IPS-18c (cell line): Measurements from ENCODE around the gene AKAP8L.
"Not testable (repeated sequence)": the region's sequence is repeated elsewhere in the genome, so short reads cannot be mapped to it uniquely, and the experiment has no call there.

Experiments used
- H3K4me3 ChIP-seq: 2 replicates; pipeline ENCODE4 v1.7.0; 2013; ENCODE audit warnings: low read depth, mild to moderate bottlenecking, low read length, moderate library complexity; ENCODE audit not compliant: insufficient read depth
- H3K9me3 ChIP-seq: one replicate; pipeline ENCODE4 v1.6.1; 2013; ENCODE audit warnings: mild to moderate bottlenecking, low read length, moderate library complexity; ENCODE audit not compliant: control insufficient read depth, insufficient read depth

AKAP8L gene

GRCh38 chr19:15401397-15401710 is 17.4 kb downstream of the AKAP8L start:
- Histone ChIP-seq H3K4me3 (no peak overlapping the region), H3K9me3 (no peaks in the 10 kb centered on the region)

DNA sequence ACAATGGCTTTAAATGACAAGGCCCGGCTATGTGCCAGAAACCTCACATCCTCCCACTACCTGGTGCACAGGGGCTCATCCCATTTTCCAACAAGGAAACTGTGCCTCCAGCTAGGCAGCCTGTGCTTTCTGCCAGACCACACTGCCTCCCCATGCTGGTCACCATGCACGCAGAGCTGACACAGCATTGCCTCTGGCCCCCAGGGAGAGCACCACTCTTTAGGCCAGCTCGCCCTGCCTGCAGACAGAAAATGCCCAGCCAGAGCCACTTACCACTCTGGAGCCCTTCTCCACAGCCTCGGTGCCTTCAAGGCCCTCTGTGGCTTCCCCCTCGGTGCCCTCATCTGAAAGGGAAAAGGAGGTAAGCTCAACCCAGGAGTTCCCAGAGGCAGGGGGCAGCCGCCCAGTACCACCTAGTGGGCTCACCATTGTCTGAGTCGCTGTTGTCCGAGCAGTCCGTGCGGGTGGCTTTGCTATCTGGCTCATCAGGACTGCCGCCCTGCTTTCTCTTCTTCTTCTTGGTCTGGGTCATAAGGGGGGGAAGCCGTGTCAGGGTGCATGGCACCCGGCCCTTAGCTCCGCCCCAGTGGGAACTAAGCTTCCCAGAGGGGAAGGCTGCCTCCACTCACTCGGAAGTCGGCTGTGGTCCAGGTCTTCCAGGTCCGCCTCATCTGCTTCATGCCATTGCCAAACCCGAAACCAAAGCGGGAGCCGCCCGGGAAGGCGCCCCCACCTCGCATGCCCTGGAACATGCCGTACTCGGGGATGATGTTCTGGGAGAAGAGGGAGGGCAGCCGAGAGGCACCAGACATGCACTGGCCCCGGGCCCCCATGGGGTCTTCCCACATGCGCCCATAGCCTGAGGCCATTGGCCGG is 18.0 kb downstream of the AKAP8L start:
- no peaks in the 10 kb centered on the region for H3K9me3 ChIP-seq
- no peak overlapping the region for H3K4me3 ChIP-seq

DNA sequence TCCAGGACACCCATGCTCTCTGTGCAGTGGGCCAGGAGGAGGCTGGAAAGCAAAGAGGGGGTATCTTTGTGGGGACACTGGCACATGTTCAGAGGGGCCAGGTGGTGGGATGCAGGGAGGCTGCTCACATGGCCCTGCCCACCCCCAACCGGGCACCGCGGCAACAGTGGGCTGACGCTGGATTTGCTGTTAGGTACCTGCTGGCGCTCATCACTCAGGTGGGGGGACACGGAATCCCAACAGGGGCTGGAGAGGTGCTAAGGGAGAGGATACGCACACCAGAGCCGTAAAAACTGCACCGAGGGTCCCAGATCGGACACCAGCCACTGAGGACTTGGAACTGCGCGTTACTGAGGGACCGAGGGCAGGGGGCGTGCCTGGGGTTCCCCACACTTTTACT is 19.2 kb downstream of the AKAP8L start:
- Histone ChIP-seq H3K4me3 (no peak overlapping the region), H3K9me3 (no peaks in the 10 kb centered on the region)

GRCh38 chr19:15399234-15399515 is 19.6 kb downstream of the AKAP8L start:
- no peak overlapping the region for H3K4me3 ChIP-seq
- no peaks in the 10 kb centered on the region for H3K9me3 ChIP-seq

GRCh38 chr19:15398501-15399233 is 20.1 kb downstream of the AKAP8L start:
- H3K9me3 ChIP-seq, result no peaks in the 10 kb centered on the region
- H3K4me3 ChIP-seq, result no peak overlapping the region

DNA sequence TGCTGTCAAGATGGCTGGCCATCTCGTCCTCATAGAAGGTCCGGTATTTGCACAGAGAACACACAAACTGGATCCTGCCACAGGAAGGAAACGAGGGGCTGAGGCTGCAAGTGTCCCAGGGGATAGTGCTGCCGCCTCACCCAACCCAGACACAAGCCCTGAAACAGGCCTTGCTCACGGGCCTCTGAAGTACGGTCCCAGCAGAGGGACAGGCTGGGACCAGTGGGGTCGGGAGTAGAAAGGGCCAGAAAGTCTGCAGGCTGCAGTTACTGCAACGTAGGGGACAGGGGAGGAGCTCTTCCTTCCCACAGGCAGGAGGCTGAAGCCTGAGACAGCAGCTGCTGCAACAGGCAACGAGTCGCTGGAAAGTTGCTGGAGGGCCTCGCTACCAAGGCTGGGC is 21.0 kb downstream of the AKAP8L start:
- Histone ChIP-seq H3K9me3 (no peaks in the 10 kb centered on the region), H3K4me3 (no peak overlapping the region)

DNA sequence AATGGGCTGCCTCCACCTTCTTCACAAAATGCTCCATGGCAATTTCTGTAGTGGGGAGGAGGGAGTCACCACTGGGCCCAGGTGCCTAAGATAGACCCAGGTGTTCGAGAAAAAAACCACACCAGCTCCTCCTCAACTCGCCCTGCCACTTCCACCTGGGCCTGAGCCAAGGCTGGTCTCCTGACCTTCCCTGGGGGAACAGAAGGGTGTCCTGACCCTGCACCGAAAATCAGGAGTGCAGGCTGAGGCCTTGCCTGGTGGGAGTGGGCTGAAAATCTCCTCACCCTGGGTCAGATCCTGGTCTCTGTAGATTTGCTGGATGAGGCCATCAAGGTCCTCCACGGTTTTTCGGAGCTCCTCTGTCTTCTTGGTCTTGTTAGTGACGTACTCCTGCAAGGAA is 21.6 kb downstream of the AKAP8L start:
- Histone ChIP-seq H3K4me3 (no peak overlapping the region), H3K9me3 (no peaks in the 10 kb centered on the region)

DNA sequence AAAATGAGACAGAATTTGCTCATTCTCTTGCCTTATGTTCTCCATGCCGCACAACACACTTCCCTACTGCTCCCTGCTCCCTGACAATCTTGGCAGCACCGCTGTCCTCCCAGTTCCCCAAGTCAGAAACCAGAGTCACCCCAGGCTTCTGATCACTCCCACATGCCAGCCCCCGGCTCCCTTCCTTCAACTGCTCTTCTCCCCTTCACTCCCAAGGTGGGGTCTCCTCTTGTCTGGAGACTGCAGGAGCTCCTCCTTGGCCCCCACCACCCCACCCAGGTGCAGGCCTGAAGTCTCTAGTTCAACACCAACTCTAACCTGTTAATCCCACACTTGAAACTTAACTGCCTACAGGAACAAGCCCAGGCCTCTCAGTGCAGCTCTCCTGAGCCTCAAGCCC is 22.4 kb downstream of the AKAP8L start:
- H3K4me3 ChIP-seq, result no peak overlapping the region
- H3K9me3 ChIP-seq, result no peaks in the 10 kb centered on the region

GRCh38 chr19:15395251-15395650 is 23.5 kb downstream of the AKAP8L start:
- not testable (repeated sequence) for H3K4me3 ChIP-seq, H3K9me3 ChIP-seq

DNA sequence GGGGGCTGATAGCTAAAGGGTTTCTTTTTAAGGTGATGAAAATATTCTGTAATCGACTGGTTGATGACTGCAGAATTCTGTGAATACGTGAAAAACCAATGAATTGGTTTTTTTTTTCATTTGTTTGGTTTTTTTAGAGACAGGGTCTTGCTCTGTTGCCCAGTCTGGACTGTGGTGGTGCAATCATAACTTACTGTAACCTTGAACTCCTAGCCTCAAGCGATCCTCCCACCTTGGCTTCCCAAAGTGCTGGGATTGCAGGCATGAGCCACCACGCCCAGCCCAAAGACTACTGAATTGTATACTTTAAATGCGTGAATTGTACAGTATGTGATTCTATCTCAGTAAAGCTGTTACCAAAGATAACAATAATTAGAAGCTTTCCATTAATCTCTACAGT is 24.4 kb downstream of the AKAP8L start:
- H3K9me3 ChIP-seq, result no peaks in the 10 kb centered on the region
- no peak overlapping the region for H3K4me3 ChIP-seq

DNA sequence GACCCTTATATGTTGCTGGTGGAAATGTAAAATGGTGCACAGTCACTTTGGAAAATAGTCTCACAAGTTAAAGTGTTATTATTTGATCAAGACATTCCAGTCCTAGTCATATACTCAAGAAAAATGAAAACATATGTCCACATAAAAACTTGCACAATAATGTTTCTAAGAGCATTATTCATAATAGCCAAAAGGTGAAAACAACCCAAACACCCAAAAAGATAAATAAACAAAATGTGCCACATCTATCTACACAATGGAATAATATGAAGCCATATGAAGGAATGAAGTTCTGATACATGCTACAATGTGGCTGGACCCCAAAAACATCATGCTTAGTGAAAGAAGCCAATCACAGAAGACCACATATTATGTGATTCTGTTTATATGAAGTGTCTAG is 24.8 kb downstream of the AKAP8L start:
- Histone ChIP-seq H3K4me3 (no peak overlapping the region), H3K9me3 (no peaks in the 10 kb centered on the region)

- Histone ChIP-seq H3K9me3 (no peaks in the 10 kb centered on the region), H3K4me3 (no peak overlapping the region)
Measured at GRCh38 chr19:15390814-15391213, 28.0 kb downstream of the AKAP8L start.

GRCh38 chr19:15381864-15382263 is 36.9 kb downstream of the AKAP8L start:
- H3K4me3 ChIP-seq, result no peak overlapping the region

GRCh38 chr19:15381429-15381828 is 37.4 kb downstream of the AKAP8L start:
- H3K9me3 ChIP-seq, result no peaks in the 10 kb centered on the region
- no peak overlapping the region for H3K4me3 ChIP-seq

More at GRCh38 chr19:15381864-15382263, 36.9 kb downstream of the AKAP8L start:
- H3K9me3 ChIP-seq, result no peaks in the 10 kb centered on the region

- Histone ChIP-seq H3K9me3 (no peaks in the 10 kb centered on the region), H3K4me3 (peak overlapping the region; percentile 68)
Measured at GRCh38 chr19:15379999-15380647, 38.7 kb downstream of the AKAP8L start.

DNA sequence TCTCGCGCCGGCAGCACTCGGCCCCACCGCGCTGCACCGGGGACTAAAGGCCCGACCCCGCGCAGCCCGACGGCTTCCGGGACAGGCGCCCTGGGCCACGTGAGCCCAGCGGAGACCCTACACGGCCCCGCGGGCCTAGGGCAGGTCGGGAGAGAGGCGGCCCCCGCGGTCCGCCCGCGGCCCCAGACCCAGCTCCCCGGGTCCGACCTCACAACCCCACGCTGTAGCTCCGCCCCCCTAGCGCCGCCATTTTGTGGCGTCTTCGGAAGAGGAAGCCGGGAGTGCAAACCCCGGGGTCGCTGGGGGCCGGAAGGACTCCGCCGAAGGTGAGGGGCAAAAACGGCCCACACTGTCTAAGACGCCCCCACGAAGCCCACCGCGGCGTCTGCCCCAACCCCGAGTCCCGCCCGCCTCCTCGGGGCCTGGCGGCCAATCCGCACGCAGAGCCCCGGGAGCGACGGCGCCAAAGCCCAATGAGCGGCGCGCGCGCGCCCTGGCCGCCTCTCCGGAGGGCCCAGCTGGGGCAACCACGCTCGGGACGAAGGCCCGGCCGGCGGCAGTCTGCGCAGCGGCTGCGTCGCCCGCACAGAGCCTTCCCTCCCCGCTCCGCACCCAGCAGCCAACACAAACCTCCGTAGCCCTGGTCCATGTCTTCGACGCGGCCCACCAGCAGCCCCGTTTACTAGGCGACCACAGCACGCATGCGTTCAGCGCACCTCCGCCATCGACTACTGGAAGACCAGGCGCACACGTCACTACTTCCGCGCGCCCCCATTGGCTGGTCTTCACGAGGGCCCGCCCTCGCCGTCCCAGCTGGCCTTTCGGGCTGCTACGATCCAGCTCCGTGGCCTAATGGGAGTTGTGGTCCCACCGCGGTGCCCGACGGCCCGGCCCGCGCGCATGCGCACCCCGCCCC is 39.4 kb downstream of the AKAP8L start, which contains the start of gene AKAP8:
AKAP8 (minus strand) TSS at position 705 of the 916 bp plus-strand sequence; CDS start at position 649, 56 bp downstream.
- peak within 1 kb of the TSS; percentile 99 for H3K4me3 ChIP-seq
- H3K9me3 ChIP-seq, result no peaks in the 10 kb centered on the region

- peak overlapping the region; percentile 99 for H3K4me3 ChIP-seq
Measured at GRCh38 chr19:15378534-15379082, 40.2 kb downstream of the AKAP8L start.

More at GRCh38 chr19:15378534-15379082, 40.2 kb downstream of the AKAP8L start:
- H3K9me3 ChIP-seq, result no peaks in the 10 kb centered on the region
